HL-60/S4 treated with retinoic acid at 250 ng/mL for 4 days and 3 days (cell line): ENCODE results near the gene ARSG.

Experiments used
- in situ Hi-C: fragments of 300-500 bp; cut with MboI; formaldehyde crosslinking; loops from 2 replicates; pipeline ENCODE4 v1.7.0; 2022; ENCODE audit warnings: low sequenced_read_pairs

Gene ARSG

GRCh38 chr17:68445671-68446070 is 154.4 kb downstream of the ARSG start:
- in situ Hi-C loops: no loop called here

GRCh38 chr17:68446626-68447041 is 155.3 kb downstream of the ARSG start:
- in situ Hi-C loops: no loop called here

DNA sequence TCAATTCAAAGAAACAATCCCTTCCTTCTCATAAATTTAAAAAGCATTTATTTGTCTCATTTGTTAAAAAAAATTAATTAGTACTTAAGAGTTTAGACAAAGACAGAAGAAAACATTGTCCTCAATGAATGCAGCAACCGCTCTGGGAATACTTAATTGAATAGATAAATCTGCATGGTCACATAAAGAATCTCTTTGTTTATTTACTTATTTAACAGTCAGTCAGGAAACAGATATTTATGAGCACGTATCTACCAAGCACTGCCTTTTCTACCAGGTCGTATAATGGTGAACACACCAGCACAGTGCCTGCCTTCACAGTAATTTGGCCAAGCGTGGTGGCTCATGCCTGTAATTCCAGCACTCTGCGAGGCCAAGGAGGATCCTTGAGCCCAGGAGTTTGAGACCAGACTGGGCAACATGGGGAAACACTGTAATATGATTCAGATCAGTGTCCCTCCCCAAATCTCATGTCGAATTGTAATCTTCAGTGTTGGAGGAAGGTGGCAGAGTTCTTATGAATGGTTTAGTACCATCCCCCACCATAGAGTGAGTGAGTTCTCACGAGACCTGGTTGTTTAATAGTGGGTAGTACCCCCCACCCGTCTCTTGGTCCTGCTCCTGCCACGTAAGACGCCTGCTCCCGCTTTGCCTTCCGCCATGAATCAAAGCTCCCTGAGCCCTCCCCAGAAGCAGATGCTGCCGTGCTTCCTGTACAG is 157.9 kb downstream of the ARSG start:
- in situ Hi-C loops: no loop called here

DNA sequence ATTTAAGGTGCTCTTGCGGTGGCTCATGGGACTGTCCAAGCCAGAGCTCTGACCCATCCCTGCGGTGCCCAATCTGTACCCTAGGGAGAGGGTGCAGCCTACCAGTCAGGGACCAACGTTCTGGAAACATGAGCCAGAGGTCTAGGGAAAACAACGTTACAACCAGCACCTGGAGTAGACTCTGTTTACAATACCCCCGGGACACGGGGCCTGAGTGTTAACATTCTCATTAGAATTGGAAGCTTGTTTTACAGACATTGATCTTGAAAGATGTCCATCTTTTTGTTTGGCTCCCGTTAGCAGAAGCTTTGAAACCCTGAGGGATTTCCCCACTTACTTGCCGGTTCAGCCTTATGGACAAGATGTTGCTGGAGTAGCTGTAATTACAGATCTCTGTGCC is 159.1 kb downstream of the ARSG start:
- in situ Hi-C loops: loop anchor here (10.0 kb wide), 1 partner anchor 186 kb away; no protein-coding TSS in a partner anchor

- in situ Hi-C loops: loop anchor here (10.0 kb wide), 1 partner anchor 186 kb away; no protein-coding TSS in a partner anchor
Observed at GRCh38 chr17:68450801-68451200, 159.5 kb downstream of the ARSG start.

- in situ Hi-C loops: loop anchor here (10.0 kb wide), 1 partner anchor 187 kb away; no protein-coding TSS in a partner anchor
Observed at GRCh38 chr17:68451670-68452354, 160.5 kb downstream of the ARSG start.

- in situ Hi-C loops: loop anchor here (10.0 kb wide), 1 partner anchor 188 kb away; no protein-coding TSS in a partner anchor
Observed at GRCh38 chr17:68452724-68453290, 161.5 kb downstream of the ARSG start.

DNA sequence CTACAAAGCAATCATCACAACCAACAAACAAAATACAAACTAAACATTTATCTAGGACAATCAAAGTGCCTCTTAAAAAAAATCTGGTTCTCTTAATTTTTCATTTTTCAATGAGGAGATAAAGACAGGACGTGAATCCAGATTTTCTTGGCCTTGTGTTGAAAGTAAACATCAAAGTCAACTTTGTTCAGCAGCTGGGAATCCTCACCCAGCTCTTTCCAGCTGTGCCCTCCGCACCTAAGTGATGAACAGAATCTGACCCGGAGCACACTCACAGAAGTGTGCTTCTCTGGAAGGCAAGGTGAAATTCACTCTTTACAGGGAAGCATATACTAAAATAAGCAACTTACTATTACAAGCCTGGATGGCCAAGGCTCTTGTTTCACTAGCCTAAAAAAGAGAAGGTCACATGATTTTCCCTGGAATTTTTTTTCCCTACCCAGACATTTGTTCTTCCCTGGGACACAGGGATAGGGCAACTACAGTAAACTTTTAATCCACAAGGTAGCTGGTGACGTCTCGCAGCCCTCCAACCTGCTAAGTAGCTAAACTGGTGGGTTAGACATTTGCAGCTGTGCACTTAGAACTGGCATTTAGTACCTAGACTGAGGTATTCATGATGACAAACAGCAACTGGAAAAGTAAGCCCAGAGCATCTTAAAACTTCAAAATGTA is 162.8 kb downstream of the ARSG start:
- in situ Hi-C loops: loop anchor here (10.0 kb wide), 1 partner anchor 189 kb away; no protein-coding TSS in a partner anchor

GRCh38 chr17:68455901-68456338 is 164.6 kb downstream of the ARSG start:
- in situ Hi-C loops: loop anchor here (10.0 kb wide), 1 partner anchor 191 kb away; no protein-coding TSS in a partner anchor

DNA sequence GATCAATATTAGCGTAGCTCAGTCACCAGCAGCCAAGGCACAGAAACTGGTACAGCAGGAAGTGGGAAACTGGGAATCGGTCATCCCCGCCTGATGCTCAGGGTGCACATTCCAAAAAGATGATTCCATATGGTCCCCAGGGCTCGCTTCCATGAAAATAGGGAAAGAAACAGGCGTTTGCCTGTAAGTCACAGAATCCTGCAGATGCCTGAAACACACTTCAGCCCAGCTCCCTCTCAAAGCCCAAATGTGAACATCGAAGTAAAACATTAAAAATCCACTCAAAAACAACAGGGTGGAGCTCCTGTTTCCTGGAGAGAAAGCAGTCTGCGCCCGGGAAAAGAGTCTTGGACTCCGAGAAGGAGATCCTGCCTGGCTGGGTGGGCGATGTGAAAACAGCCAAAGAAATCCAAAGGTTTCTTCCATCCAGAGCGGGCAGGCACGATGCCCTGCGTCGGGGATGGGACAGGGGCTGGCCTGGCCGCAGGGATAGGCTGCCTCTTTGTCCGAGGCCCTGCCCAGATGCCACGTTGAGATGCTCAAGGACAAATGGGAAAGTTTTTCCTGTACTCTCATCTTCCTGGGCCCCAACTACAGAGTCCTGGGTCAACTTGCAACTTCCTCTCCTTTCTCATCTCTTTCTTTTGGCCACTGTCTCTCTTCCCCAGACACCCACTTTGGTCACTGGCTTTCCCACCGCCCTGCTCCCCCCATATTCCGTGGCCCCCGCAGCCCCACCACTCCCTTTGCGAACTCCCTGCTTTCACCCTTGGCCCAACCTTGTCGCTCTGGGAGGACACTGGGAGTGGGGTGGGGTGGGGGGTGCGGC is 165.3 kb downstream of the ARSG start:
- in situ Hi-C loops: loop anchor here (10.0 kb wide), 1 partner anchor 192 kb away; no protein-coding TSS in a partner anchor

- in situ Hi-C loops: loop anchor here (10.0 kb wide), 1 partner anchor 192 kb away; no protein-coding TSS in a partner anchor
Observed at GRCh38 chr17:68457168-68457538, 165.9 kb downstream of the ARSG start, which contains the start of gene WIPI1. Gene WIPI1, minus strand, starts transcription at chr17:68457496. Its CDS starts 75 bp downstream, at chr17:68457421.

GRCh38 chr17:68457539-68458259 is 166.4 kb downstream of the ARSG start:
- in situ Hi-C loops: loop anchor here (10.0 kb wide), 1 partner anchor 193 kb away; no protein-coding TSS in a partner anchor

GRCh38 chr17:68458260-68459036 is 167.2 kb downstream of the ARSG start:
- in situ Hi-C loops: loop anchor here (10.0 kb wide), 1 partner anchor 194 kb away; no protein-coding TSS in a partner anchor

GRCh38 chr17:68459037-68459639 is 167.8 kb downstream of the ARSG start:
- in situ Hi-C loops: loop anchor here (10.0 kb wide), 1 partner anchor 194 kb away; no protein-coding TSS in a partner anchor

- in situ Hi-C loops: no loop called here
Observed at GRCh38 chr17:68460146-68460545, 168.9 kb downstream of the ARSG start.

- in situ Hi-C loops: no loop called here
Observed at GRCh38 chr17:68460715-68461114, 169.4 kb downstream of the ARSG start.

GRCh38 chr17:68461122-68461539 is 169.8 kb downstream of the ARSG start:
- in situ Hi-C loops: no loop called here

DNA sequence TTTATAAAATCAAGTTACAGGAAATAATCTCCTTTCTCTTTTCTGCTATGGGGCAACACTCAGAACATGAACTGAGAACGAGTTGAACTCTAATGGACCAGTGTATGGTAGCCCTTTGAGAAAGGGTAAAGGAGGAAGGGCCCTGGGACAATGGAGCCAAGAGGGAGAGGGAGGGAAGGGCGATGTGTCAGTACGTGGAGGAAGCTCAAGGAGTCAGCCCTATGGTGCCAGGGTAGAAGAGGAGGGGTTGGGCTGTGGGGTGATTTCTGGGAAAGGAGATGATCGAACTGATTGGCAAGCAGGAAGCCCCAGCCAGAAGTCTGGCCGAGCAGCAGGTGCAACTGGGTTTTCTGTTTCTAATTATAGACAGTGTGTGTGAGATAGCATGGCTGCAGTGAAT is 170.3 kb downstream of the ARSG start:
- in situ Hi-C loops: no loop called here
